ENCODE measurements around the gene LY6G5C. TPM values are rescaled to one million over a fixed set of nuclear protein-coding genes. Genes with fewer than 3 reads are reported as not detected.

LY6G5C gene
- total and polyA plus RNA-seq, 7 donors, result 0.68 to 3.2 (median 1.5) TPM; not detected in 1

DNA sequence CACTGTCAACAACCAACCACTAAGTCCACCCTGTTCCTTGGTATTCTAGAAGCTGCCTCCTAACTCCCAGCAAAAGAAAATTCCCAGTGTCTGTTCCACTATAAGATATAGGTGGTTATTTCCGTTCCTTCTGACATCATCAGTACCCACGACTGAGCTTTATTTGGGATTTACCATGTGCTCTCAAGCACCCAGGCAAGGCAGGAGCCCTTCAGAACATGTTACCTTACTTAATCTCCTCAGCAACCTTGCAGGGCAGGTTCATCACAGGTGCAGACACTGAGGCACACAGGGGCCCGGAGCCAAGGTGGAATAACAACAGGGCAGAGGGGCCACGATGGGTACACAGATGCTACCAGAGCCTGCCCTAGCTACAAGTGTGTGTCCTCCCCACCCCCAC is 11.5 kb upstream of the LY6G5C start:
- 86 to 88% methylated on average over 4 of the region's 4 CpGs for WGBS, 2 donors
- Histone ChIP-seq H3K36me3 (peaks cover 59 to 99% (median 84%) of the 10 kb centered on the region in 4 donors), H3K27me3 (no peaks in the 10 kb centered on the region), H3K27ac (no peak overlapping the region), H3K4me1 (no peaks in the 10 kb centered on the region), H3K4me3 (no peak overlapping the region), H3K9me3 (no peaks in the 10 kb centered on the region)
- DNase-seq, result no peak
- no peak for TF ChIP-seq POLR2AphosphoS5 (IDR thresholded peaks at IDR 0.05)
- no peak for TF ChIP-seq EP300 (IDR thresholded peaks at IDR 0.05)
- TF ChIP-seq POLR2A (IDR thresholded peaks at IDR 0.05), result no peak
- no peak for TF ChIP-seq CTCF (IDR thresholded peaks at IDR 0.05)
- intact Hi-C loops (cut with DNase I), result no loop called here

DNA sequence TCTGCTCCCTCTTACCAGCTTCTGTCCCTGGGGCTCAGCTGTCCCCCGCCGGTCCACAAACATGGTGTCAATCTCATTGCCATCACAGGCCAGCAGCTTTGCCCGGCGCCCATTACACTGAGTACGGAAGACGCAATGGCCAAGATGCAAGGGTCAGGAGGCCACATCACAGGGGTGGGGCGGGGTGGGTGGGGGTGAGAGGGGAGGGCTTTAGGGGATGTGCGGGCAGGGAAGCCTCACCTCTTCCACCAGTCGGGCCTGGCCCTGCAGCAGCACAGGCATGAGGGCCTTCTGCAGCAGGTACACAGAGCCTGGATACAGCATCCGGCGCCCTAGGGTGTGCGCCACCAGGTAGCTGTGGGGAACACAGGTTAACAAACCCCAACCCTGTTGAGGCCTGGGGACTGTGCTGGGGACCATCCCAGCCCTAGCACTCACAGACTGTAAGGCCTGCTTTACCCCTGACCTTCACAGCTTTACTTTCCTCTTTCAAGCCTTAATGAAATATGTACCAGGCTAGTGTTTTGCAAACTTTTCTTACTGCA is 10.8 kb upstream of the LY6G5C start:
- H3K4me3 ChIP-seq, result no peak overlapping the region
- no peaks in the 10 kb centered on the region for H3K27me3 ChIP-seq
- H3K4me1 ChIP-seq, result no peaks in the 10 kb centered on the region
- intact Hi-C loops (cut with DNase I), result no loop called here
- H3K9me3 ChIP-seq, result no peaks in the 10 kb centered on the region
- H3K27ac ChIP-seq, result no peak overlapping the region
- peaks cover 67 to 99% (median 86%) of the 10 kb centered on the region in 4 donors for H3K36me3 ChIP-seq
- 96 to 97% methylated on average over 12 of the region's 12 CpGs for WGBS, 2 donors
- TF ChIP-seq EP300 (IDR thresholded peaks at IDR 0.05) (no peak), CTCF (IDR thresholded peaks at IDR 0.05) (no peak), POLR2A (IDR thresholded peaks at IDR 0.05) (no peak), POLR2AphosphoS5 (IDR thresholded peaks at IDR 0.05) (no peak)
- no peak for DNase-seq

GRCh38 chr6:31691078-31691463 is 10.2 kb upstream of the LY6G5C start:
- DNase-seq, result no peak
- H3K9me3 ChIP-seq, result no peaks in the 10 kb centered on the region
- no peaks in the 10 kb centered on the region for H3K27me3 ChIP-seq
- H3K36me3 ChIP-seq, result peaks cover 70 to 99% (median 89%) of the 10 kb centered on the region in 4 donors
- no peak overlapping the region for H3K27ac ChIP-seq
- no peak overlapping the region for H3K4me3 ChIP-seq
- intact Hi-C loops (cut with DNase I), result no loop called here
- 91 to 94% methylated on average over 6 of the region's 6 CpGs for WGBS, 2 donors
- TF ChIP-seq EP300 (IDR thresholded peaks at IDR 0.05) (no peak), CTCF (IDR thresholded peaks at IDR 0.05) (no peak), POLR2A (IDR thresholded peaks at IDR 0.05) (no peak), POLR2AphosphoS5 (IDR thresholded peaks at IDR 0.05) (no peak)
- no peaks in the 10 kb centered on the region for H3K4me1 ChIP-seq

DNA sequence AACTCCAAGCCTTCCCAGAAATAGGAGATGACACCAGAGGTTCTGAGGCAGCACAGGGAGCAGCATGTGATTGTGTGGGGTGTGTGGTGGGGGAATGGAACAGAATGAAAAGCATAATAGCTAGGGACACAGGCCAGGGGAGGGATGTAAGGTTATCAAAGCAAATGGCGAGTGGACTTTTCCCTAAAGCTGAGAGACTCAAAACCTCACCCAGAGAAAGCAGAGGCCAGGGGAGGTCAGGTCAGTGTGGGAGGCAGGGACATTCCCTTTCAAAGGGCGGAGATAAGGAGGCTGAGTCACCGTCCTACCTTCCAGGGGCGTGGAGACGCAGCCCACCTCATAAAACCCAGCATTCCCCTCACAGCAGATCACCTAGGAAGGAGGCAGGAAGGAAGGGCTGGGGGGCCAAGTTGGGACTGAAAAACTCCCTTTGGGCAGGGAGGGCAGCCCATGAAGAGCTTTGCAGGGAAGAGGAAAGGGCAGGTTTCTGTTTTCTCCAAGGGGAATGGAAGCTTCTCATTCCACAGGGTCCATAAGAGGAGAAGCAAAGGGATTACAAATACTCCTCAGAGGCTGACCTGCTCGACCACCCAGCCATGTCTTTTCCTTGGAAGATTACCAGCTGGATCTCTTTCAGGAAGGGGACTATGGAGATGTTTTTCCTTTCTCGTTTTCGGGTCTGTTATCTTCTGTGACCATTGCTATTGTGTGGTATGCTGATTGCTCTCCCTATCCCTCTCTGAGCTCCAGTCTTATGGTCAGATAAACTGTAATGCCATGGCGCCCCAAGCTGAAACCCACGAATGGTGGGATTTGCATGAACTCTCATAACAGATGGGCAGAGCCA is 9.6 kb upstream of the LY6G5C start:
- no peak overlapping the region for H3K4me3 ChIP-seq
- H3K27ac ChIP-seq, result no peak overlapping the region
- TF ChIP-seq EP300 (IDR thresholded peaks at IDR 0.05), result no peak
- no peak for TF ChIP-seq POLR2A (IDR thresholded peaks at IDR 0.05)
- no peak for TF ChIP-seq POLR2AphosphoS5 (IDR thresholded peaks at IDR 0.05)
- no peak for TF ChIP-seq CTCF (IDR thresholded peaks at IDR 0.05)
- intact Hi-C loops (cut with DNase I), result no loop called here
- no peaks in the 10 kb centered on the region for H3K9me3 ChIP-seq
- DNase-seq, result no peak
- H3K36me3 ChIP-seq, result peaks cover 69 to 99% (median 84%) of the 10 kb centered on the region in 4 donors
- no peaks in the 10 kb centered on the region for H3K4me1 ChIP-seq
- WGBS, 2 donors, result 50 to 79% methylated on average over 10 of the region's 10 CpGs
- no peaks in the 10 kb centered on the region for H3K27me3 ChIP-seq

Data from sigmoid colon (tissue), 7 donors.